SU-DHL-6 (cell line): ENCODE results near the gene LRRC53.

Source experiments
- CTCF ChIP-seq: fragments of 200-600 bp; sonication (generic); IDR thresholded peaks from one replicate; pipeline ENCODE4 v1.5.1; 2017; ENCODE audit warnings: antibody characterized with exemption, mild to moderate bottlenecking, low read length, moderate library complexity; ENCODE audit not compliant: insufficient read depth, poor library complexity, severe bottlenecking
- EZH2phosphoT487 ChIP-seq: fragments of 200-600 bp; sonication (generic), shearing (Covaris generic); conservative IDR thresholded peaks from 2 replicates; pipeline ENCODE4 v1.6.1; 2018; ENCODE audit warnings: mild to moderate bottlenecking, antibody characterized with exemption, low read length, moderate library complexity, mixed read lengths

- TF ChIP-seq CTCF = no peak
- TF ChIP-seq EZH2phosphoT487 = no peak
These were observed 9.7 kb upstream of the LRRC53 start for GRCh38 chr1:74522148-74522547.
